Islet of Langerhans (tissue), 1 donor: ENCODE data around the gene XPOT.
"Not testable (repeated sequence)": the region's sequence is repeated elsewhere in the genome, so short reads cannot be mapped to it uniquely, and the experiment has no call there.

Experiments
- FAIRE-seq: peaks from one replicate; lab custom pipeline; 2011; peaks lifted over from hg19 to GRCh38; lab: Jason Lieb, UNC

The XPOT gene

DNA sequence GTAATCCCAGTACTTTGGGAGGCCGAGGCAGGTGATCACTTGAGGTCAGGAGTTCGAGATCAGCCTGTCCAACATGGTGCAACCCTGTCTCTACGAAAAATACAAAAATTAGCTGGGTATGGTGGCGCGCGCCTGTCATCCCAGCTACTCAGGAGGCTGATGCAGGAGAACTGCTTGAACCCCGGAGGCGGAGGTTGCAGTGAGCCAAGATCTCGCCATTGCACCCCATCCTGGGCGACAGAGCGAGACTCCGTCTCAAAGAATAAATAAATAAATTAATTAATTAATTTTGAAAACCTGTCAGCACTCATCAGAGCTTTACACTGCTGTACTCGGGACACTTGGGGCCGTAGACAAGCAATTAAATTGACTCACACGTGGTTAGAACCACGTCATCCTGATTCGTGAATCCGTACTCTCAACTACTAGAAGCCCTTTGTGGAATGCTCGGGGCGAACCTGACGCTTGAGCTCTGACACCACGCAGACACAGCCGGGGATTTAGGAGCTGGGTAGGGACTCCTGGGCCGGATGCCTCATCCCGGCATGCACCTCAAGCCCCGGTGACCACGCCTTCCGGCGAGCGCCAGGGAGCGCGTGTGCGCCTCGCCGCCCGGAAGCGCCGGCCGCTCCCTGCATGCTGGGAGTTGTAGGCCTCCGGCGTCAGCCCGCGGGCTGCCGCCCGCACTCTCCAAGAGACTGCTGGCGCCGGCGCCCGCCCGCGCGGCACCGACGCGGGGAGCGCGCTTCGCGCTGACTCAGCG, at the start of gene XPOT:
Gene XPOT (plus strand): TSS at position 686 of the 763 bp plus-strand sequence. CDS start 5,644 bp downstream, outside the sequence.
- no peak for FAIRE-seq

GRCh38 chr12:64356209-64356608, 48.0 kb upstream of the XPOT start:
- not testable (repeated sequence) for FAIRE-seq

DNA sequence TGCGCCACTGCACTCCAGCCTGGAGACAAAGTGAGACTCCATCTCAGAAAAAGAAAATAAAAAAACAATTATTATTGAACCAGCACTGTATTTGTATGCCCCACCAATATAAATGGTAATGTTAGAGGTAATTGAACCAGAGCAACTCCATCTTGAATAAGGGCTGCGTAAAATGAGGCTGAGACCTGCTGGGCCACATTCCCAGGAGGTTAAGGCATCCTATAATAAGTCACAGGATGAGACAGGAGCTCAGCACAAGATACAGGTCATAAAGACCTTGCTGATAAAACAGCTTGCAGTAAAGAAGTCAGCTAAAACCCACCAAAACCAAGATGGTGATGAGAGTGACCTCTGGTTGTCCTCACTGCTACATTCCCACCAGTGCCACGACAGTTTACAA, 43.0 kb upstream of the XPOT start:
- not testable (repeated sequence) for FAIRE-seq

DNA sequence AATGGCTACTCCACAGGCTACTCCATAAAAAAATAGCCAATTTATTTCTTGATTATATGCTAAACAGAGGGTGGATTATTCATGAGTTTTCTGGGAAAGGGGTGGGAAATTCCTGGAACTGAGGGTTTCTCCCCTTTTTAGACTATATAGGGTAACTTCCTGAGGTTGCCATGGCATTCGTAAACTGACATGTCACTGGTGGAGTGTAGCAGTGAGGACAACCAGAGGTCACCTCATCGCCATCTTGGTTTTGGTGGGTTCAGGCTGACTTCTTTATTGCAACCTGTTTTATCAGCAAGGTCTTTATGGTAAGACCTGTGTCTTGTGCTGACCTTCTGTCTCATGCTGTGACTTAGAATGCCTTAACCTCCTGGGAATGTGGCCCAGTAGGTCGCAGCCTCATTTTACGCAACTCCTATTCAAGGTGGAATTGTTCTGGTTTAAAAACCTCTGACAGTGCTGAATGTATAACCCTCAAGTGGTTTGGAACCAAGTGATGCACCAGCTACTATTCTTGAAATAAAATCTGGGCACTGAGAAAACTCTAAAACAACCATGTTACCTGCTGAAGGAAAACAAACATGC, 41.4 kb upstream of the XPOT start:
- FAIRE-seq = no peak

DNA sequence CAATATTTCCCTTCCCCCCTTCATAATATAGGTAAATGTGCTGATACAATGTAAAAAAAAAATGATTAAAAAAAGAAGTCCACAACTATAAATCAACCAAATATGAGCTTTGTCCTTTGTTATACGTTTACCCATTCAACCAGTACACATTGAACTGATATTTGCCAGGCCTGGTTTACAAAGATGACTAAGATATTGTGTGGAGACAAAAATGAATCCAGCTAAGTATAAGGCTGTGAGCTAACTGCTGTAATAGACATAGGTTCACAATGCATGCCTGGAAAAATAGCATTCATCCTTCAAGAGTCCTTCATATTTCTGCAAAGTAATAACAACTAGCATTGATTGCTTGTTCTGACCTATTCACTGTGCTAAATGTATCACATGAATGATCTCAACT, 20.5 kb upstream of the XPOT start:
- FAIRE-seq = no peak

- no peak for FAIRE-seq
These were observed 19.2 kb upstream of the XPOT start for GRCh38 chr12:64385019-64385418.

DNA sequence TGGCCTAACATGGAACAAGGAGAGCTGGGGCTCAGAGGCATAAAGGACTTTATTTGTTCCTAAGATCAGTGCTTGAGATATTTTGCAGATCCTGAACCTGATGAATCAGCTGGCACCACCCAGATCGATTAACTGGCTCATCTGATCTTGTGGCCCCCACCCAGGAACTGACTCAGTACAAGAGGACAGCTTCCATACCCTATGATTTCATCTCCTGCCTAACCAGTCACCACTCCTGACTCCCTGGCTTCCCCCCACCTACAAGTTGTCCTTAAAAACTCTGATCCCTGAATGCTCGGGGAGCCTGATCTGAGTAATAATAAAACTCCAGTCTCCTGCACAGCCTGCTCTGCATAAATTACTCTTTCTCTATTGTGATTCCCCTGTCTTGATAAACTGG, 18.7 kb upstream of the XPOT start:
- no peak for FAIRE-seq

GRCh38 chr12:64387197-64387816, 16.9 kb upstream of the XPOT start:
- FAIRE-seq = no peak

- no peak for FAIRE-seq
These were observed 15.0 kb upstream of the XPOT start for GRCh38 chr12:64389154-64389553.

DNA sequence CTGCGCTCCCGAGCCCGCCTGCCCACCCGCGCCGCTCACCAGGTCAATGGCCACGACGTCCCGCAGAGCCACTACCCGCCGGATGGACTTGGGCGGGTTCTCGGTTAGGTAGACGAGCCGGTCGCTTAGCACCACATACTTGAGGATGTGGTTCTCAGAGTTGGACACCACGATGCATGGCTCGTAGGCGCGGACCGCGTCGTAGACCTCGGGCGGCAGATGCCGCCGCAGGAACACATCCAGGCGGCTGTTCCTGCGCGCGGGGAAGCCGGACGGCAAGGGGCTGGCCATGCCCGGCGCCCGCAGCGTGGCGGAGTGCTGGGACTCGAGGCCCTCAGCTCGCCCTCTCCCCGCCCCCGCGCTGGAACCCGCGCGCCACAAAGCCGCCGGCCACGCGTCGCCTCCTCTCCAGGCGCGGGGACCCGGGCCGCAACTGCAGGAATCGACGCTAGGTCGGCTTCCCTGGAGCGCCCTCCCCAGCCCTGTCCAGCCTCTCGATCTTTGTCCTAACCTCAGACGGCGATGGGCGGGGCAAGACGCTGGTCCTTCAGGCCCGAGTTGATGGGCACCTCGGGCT, 13.8 kb upstream of the XPOT start, which contains the start of gene C12orf56:
Gene C12orf56 (minus strand): TSS at position 484 of the 577 bp plus-strand sequence. CDS start 193 bp downstream, at position 291.
- no peak for FAIRE-seq

GRCh38 chr12:64392221-64392620, 12.0 kb upstream of the XPOT start:
- FAIRE-seq = no peak

DNA sequence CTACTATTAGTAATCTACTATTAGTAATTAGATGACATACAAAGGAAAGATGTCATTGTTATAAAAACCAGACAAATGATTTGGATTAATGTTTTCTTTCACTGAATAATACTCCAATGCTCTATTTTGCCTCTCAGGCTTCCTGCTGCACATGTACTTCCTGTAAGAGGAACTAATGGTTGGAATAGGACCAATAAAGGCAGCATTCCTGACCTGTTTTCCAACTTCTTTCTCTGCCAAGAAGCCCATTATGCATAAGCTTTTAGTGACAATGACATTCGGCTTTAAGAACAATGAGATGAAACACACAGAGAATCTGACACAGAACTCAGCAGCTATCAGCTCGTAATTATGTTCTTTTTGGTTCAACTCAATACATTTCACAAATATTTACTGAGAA, 8.5 kb upstream of the XPOT start:
- no peak for FAIRE-seq

DNA sequence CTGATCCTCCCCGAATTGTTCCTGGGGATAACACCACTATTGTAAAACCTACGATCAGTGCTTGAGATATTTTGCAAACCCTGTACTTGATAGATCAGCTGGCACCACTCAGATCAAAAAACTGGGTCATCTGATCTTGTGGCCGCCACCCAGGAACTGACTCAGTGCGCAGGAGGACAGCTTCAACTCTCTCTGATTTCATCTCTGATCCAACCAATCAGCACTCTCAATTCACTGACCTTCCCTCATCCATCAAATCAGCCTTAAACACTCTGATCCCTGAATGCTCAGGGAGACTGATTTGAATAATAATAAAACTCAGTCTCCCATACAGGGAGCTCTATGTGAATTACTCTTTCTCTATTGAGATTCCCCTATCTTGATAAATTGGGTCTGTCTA, 4.2 kb upstream of the XPOT start:
- FAIRE-seq = no peak

GRCh38 chr12:64402181-64402580, 2.0 kb upstream of the XPOT start:
- FAIRE-seq = no peak

DNA sequence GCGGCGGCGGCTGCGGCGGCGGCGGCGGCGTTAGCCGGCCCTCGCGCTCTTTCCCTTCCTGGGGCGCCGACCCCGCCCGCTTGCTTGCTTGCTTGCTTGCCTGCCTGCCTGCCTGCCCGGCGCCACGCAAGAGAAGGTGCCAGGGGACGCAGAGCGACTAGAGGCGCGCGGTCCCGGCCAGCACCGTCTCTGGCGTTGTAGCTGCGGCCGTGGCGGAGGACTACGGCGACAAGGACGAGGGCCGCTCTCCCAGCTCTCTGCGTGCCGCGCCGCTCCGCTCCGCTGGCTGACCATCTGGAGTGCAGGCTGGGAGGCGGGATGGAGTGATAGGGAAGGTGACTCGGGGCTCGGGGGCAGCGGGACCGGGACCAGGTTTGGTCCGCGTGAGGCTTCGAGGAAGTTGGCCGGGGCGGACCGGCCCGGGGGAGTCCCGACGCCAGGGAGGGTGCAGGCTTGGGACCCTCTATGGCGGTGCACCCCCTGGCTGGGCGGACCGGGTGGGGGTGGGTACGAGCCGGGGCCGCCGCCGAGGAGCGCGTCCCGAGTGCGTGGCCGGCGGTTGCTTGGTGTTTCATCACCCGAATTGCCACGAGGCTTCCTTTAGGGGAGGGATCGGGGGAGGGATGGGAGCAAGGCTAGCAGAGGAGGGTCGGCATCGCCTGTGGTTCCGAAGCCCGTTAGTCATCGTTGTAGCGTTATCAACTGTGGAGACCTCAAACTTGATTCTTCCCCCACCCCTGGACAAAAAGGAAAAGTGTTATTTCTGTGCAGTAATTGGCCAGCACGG, 471 bp downstream of the XPOT start:
- no peak for FAIRE-seq

- FAIRE-seq = no peak
These were observed 3.4 kb downstream of the XPOT start for GRCh38 chr12:64407342-64408223.

- no peak for FAIRE-seq
These were observed 7.2 kb downstream of the XPOT start for GRCh38 chr12:64411427-64411826.

GRCh38 chr12:64412459-64412858, 8.3 kb downstream of the XPOT start:
- FAIRE-seq = no peak

DNA sequence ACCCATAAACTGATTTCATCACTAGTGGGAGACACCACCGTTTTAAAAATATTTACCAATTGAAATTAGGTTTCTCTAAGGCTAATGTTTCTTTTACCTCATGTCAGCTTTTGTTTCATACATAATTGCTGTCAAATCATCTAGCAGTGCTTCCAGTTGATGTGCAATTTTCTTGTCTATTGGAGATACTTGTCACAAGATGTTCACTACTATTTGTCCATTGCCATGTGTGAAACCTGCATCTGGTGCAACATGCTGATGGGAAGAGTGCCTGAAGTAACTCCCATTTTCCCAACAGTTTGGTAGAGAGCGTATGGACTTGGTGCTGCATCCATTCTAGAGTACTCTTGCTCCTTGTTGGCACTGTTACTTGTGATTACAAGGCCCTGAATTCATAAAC, 9.7 kb downstream of the XPOT start:
- FAIRE-seq = no peak

DNA sequence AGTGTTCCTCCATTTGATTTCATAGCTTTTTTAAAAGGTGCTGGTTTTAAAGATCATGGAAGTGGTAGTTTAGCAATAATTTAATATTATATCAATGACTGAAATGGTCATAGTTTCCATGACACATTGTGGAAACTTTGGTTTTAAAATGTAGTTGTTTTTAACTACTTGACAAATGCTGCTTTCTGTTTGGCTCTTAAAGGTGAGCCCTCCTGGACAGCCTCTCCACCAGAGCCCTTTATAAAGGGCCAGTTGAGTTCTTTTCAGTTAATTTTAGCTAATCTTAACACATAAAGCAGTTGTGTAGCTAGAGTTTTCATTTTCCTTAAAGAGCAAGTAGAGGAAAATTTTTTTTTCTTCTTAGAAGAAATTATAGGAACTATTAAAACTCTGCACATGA, 14.0 kb downstream of the XPOT start:
- FAIRE-seq = no peak

DNA sequence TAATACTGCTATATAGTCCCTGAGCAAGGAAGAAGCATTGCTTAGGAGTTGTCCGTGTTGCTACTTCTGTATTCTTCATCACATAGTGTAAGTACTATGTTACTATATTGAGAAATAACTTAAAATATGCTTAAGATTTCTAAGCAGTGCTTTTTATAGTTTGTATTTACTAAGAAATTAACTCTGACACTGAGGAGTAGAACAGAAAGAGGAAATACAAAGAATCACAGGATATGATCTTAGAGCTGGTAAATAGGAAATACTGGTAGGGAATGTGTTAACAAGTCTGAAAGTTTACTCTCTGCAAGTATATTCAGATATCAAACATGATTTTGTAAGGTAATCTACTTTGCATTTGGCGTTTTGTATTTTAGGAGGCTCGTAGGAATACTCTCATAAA, 15.5 kb downstream of the XPOT start:
- FAIRE-seq = no peak
